ENCODE data around the gene ELMO1.

ELMO1 gene

DNA sequence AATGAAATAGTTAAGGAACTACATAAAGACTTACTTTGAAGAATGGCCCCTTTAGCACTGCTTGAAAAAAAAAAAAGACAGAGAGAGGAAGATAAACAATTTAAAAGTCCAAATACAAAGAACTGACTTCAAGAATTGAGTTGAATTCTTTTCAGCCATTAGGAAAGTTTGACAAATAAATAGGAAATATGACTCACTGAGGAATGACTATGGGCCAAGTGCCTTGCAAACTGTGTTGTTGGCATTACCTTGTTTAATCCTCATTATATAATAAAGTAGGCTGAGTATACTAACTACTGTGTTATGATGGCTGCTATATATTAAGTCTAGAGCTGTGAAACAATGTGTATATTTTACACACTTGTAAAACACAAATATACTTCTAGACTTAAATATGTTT is 151.1 kb downstream of the ELMO1 start:
- ChIA-PET CTCF (no interaction called here), POLR2A (no interaction called here)
- no peak for DNase-seq (ENCODE audit: low read depth, low spot score)
- TF ChIP-seq, protein P1, sequence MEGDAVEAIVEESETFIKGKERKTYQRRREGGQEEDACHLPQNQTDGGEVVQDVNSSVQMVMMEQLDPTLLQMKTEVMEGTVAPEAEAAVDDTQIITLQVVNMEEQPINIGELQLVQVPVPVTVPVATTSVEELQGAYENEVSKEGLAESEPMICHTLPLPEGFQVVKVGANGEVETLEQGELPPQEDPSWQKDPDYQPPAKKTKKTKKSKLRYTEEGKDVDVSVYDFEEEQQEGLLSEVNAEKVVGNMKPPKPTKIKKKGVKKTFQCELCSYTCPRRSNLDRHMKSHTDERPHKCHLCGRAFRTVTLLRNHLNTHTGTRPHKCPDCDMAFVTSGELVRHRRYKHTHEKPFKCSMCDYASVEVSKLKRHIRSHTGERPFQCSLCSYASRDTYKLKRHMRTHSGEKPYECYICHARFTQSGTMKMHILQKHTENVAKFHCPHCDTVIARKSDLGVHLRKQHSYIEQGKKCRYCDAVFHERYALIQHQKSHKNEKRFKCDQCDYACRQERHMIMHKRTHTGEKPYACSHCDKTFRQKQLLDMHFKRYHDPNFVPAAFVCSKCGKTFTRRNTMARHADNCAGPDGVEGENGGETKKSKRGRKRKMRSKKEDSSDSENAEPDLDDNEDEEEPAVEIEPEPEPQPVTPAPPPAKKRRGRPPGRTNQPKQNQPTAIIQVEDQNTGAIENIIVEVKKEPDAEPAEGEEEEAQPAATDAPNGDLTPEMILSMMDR (IDR thresholded peaks at IDR 0.05; ENCODE audit: insufficient read depth, low read length, missing control alignments): no peak
- H3K4me3 ChIP-seq (ENCODE audit: low read depth, low read length): no peak overlapping the region

DNA sequence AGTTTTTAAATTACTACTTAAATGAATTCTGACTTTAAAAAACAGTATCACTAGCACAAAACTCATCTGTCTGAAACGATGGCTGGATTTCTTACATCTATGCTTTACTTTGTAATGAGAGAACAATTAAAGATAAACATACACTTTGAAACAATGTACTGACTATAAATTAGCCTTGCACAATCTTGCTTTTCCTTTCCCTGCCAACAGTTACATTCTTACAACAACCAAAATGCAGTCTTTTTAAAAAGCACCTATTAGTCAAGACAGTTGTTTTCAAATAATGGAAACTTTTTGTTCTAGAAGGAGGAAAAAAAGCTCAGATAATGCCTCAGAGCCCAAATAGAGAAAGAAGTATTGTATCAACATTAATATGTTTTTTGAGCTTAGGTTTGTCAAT is 153.3 kb downstream of the ELMO1 start:
- TF ChIP-seq, protein P1 (IDR thresholded peaks at IDR 0.05; ENCODE audit: insufficient read depth, low read length, missing control alignments): no peak
- POLR2A ChIA-PET: no interaction called here
- H3K4me3 ChIP-seq (ENCODE audit: low read depth, low read length): no peak overlapping the region
- no peak for DNase-seq (ENCODE audit: low read depth, low spot score)
- CTCF ChIA-PET: no interaction called here

DNA sequence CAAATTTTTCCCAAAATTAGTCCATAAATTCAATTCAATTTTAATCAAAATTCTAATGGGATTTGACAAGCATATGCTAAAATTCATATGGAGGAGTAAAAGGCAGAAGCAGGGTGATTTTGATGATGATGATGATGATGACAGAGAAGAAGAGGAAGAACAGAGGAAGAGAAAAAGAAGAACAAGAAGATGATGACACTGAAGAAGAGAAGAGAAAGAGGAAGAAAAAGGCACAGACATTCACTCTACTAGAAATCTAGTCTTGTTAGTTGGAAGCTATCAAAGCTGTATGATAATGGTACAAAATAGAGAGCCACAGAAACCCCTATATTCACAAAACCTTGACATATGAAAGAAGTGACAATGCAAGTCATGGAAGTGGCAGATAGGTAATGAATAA is 157.9 kb downstream of the ELMO1 start:
- POLR2A ChIA-PET: no interaction called here
- TF ChIP-seq, protein P1 (IDR thresholded peaks at IDR 0.05; ENCODE audit: insufficient read depth, low read length, missing control alignments): no peak
- H3K4me3 ChIP-seq (ENCODE audit: low read depth, low read length): no peak overlapping the region
- CTCF ChIA-PET: no interaction called here
- no peak for DNase-seq (ENCODE audit: low read depth, low spot score)

DNA sequence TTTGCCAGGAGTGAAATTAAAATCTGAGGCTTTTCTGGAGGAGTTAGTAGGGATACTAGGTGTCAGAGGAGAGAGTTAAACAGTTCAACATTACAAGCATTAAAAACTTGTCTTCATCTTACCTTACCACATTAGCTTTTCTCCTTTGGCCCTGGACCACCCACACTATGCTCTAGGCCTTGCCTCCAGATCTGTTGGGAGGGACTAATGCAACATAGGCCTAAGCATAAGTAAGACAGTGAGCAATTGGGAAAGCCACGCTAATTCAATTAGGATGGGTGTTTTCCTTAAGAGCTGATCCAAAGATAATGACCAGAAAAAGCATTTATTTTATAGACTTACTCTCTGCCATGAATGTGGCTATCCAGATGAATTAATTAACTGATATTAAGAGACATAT is 158.9 kb downstream of the ELMO1 start:
- no peak overlapping the region for H3K4me3 ChIP-seq (ENCODE audit: low read depth, low read length)
- POLR2A ChIA-PET: no interaction called here
- CTCF ChIA-PET: no interaction called here
- DNase-seq (ENCODE audit: low read depth, low spot score): no peak
- TF ChIP-seq, protein P1 (IDR thresholded peaks at IDR 0.05; ENCODE audit: insufficient read depth, low read length, missing control alignments): no peak

DNA sequence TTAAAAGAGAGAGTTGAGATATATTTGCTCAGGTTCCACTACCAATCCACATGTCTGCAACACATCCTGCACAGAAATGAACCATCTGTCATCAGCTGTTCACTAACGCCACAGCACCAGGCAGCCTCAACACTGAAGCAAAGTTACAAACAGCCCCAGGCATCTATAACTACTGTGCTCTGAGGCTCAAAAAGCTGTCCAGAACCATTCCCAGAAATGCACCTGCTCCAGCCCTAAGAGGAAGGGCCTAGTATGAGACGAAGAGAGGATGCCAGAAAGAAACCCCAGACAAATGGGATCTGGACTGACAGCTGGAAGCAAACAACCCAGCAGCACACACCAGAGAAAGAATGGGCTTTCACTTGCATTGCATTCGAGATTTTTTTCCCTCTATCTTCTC is 159.3 kb downstream of the ELMO1 start:
- ChIA-PET CTCF (no interaction called here), POLR2A (no interaction called here)
- TF ChIP-seq, protein P1 (IDR thresholded peaks at IDR 0.05; ENCODE audit: insufficient read depth, low read length, missing control alignments): no peak
- no peak for DNase-seq (ENCODE audit: low read depth, low spot score)
- H3K4me3 ChIP-seq (ENCODE audit: low read depth, low read length): no peak overlapping the region

DNA sequence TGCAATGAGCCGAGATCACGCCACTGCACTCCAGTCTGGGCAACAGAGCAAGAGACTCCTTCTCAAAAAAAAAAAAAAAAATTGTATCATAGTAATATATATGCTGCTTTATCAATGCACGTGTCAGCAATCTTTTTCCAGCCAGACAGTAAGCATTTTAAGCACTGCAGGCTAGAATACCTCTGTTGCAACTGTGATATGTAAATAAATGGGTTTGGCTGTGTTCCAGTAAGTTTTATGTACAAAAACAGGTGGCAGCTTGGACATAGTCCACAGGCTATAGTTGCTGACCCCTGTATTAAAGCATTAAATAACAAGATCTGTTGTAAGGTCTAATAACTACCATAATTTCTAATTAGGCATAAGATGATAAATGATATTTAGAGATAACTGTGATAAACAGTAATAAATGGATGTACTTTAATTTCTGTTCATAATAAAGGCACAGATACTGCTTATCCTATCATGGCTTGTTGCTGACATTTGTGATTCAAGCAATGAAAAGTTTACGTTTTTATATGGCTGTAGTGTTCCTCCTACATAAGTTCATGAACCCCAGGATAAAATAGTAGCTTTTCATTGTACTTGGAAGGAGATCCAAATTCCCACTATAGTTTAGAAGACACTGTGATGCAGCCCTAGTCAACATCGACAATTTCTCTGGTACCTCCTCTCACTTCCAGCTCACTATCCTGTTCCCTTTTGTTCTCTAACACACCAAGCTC is 161.4 kb downstream of the ELMO1 start:
- ChIA-PET POLR2A (no interaction called here), CTCF (no interaction called here)
- H3K4me3 ChIP-seq (ENCODE audit: low read depth, low read length): no peak overlapping the region
- DNase-seq (ENCODE audit: low read depth, low spot score): no peak
- TF ChIP-seq, protein P1 (IDR thresholded peaks at IDR 0.05; ENCODE audit: insufficient read depth, low read length, missing control alignments): no peak
